ENCODE data around the gene FNBP1.

Gene FNBP1

GRCh38 chr9:129889941-129890717, 152.9 kb downstream of the FNBP1 start:
- DNase-seq (ENCODE audit: low spot score): peak; percentile 40

DNA sequence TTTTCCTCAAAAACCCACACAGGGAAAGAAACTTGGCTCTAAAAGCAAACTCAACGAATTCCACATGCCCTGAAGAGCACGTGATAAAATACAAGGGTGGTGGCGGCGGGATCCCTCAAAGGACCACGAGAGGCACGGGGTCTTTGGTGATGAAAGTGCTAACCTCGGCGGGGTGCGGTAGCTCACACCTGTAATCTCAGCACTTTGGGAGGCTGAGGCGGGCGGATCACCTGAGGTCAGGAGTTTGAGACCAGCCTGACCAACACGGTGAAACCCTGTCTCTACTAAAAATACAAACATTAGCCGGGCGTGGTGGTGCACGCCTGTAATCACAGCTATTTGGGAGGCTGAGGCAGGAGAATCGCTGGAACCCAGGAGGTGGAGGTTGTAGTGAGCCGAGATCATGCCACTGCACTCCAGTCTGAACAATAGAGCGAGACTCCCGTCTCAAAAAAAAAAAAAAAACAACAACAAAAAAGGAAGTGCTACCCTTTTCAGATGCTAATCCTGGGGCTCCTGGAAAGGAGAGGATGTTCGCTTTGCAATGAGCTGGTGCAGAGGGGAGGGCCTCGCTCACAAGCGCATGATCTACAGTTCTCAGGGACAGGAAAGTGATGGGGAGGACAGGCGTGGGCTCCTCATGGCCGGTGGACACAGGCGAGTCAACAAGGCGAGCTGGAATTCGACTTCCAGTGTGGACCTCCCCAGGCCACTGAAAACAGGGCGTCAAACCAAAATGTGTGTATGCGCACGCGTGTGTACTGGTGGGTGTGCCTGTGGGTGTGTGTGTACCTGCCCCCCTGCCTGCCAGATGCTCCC, 153.7 kb downstream of the FNBP1 start:
- no peak for DNase-seq (ENCODE audit: low spot score)

GRCh38 chr9:129888293-129889121, 154.5 kb downstream of the FNBP1 start:
- peak; percentile 59 for DNase-seq (ENCODE audit: low spot score)

GRCh38 chr9:129887334-129888292, 155.4 kb downstream of the FNBP1 start:
- peak; percentile 57 for DNase-seq (ENCODE audit: low spot score)

- peak; percentile 40 for DNase-seq (ENCODE audit: low spot score)
These were observed 156.5 kb downstream of the FNBP1 start for GRCh38 chr9:129886226-129887174.

- DNase-seq (ENCODE audit: low spot score): peak; percentile 92
These were observed 157.3 kb downstream of the FNBP1 start for GRCh38 chr9:129885670-129886106.

DNA sequence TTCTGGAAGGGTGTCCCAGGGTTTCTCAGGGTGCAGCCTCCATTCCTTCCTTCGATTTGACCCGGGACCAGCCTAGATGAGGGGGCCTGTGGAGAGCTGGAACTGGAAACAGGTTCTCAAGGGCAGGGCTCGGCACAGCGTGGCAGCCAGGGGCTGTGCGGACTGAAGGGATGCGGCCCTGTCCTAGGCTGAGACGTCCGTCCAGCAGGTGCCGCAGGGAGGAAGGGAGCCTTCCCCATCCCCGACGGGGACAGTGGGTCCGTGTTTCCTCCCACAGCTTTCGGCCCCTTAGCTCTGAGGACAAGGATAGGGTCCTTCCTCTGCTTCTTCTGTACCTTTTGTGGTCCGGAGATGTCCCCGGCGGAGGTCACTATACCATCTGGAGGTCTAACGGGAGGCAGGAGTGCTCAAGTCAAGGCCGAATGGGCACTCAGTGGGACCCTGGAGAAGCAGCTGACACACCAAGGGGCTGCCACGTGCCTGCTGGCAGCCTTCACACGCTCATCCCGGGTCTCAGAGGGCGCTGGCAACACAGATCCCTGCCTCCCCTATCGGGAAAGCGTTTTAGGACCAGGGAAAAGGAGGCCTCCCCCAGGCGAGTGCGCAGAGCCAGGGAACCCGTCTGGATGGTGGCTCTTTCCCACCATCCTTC, 157.8 kb downstream of the FNBP1 start:
- peak; percentile 60 for DNase-seq (ENCODE audit: low spot score)

GRCh38 chr9:129884220-129885017, 158.6 kb downstream of the FNBP1 start:
- DNase-seq (ENCODE audit: low spot score): peak; percentile 96

DNA sequence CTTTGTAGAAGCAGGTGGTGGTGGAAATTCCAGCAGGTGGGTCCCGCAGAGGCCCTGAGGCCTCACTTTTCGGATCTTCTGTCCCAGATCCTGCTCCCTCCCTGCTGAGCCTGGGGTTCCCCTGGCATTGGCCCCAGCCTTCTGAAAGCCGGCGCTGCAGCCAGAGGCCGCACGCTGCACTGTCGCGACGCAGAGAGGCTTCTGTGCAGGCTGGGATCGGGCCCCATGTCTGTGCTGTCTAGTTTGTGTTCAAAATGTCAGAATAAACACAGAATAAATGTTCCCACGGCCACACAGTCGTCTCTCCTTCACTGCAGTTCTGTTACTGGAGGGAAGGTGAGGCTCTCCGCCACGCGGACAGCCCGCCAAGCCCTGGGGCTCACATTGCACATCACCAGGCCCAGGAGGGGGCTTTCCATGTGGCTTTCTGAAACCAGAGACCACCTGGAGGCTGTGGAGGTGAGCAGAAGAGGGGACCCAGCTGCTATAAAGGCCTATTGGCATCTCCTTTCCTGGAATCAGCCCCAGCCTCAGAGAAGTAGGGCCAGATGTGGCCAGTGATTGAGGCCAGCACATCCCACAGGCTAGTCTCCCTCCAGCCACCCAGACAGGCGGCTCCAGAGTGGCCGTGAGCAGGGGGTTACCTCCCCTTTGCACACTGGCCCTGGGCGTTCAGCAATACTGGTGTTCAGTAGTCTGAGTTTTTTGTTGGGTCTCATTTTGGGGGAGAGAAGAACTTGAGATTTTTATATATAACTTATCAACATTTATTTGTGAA, 161.3 kb downstream of the FNBP1 start:
- no peak for DNase-seq (ENCODE audit: low spot score)

DNA sequence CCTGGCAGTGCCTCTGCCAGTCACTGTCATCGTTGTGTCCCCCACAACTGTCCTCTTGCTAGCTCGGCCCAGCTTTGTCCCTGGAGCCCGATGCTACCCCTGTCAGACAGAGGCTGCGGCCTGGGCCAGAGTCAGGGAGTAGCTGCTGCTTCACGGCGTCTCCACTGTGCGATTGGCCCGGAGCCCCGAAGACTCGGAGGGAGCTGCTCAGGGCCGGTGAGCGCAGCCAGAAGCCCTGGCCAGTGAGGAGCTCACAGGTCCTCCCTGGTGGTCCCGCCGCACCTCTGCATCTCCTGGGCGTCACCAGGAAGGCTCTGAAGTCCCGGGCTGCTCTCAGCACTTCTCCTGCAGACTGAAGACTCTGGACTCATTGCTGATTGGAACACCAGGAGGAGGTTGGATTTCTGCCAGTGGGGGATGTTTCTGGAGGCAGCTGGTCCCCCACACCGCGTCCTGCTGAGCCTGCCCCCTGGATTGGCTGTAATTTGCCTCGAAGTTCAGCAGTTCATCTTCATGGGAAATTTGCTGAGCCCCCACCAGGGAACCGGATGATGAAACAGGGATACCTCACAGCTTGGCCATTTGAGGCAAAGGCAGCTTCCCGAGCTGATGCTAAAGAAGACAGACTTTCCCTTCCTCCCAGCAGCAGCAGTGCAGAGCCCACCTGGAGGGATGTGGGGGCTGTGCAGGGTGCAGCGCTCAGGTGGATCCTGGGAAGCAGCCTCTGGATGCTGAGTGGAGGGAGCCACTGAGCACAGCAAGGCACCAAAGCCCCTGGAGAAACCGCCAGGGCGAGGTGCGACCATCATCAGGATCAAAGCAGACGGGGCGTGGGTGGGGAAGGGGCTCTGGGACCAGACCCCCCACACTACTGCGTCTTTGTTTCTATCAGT, 162.1 kb downstream of the FNBP1 start:
- no peak for DNase-seq (ENCODE audit: low spot score)

GRCh38 chr9:129879991-129880653, 162.9 kb downstream of the FNBP1 start:
- peak; percentile 39 for DNase-seq (ENCODE audit: low spot score)

DNA sequence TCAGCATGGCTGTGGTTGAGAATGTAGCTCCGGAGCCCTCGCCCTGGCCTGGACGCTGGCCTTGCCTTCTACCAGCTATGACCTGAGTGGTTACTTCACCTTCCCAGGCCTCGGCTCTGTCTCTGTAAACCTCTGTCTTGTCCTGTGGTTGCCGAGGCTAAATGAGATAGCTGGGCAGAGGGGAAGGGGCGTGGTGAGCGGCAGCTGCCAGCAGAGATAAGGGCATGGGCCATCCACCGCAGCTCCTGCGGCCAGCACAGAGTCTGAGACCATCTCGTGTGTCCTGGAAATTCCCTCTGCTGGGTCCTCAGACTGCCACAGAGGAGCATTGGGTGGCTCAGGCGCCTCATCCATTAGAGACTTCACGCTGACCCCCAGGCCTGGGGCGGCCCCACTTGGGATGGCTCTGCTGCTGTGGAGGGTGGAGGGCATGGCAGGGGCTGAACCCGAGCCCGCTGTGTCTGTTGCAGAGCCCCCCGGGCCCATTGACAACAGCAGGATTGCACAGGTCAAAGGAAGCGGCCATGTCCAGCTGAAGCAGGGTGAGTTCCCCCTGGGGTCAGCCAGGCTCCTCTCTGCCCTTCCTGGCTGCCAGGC, 163.8 kb downstream of the FNBP1 start:
- peak; percentile 95 for DNase-seq (ENCODE audit: low spot score)

DNA sequence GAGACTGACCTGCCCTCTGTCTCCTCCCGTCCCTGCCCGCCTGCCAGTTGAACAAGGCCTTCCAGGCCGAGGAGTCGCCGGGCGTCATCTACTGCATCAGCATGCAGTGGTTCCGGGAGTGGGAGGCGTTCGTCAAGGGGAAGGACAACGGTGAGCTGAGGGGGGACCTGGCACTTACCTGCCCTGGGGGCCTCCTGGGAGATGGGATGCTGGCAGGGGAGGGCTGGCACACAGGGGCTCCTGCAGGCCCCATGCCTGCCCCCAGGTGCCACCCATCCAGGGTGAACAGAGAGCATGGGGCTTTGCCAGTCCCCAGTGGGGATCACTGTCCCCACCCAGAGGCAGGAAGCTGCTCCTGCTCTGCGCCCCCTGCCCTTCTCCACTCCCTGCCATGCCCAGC, 164.7 kb downstream of the FNBP1 start:
- peak; percentile 33 for DNase-seq (ENCODE audit: low spot score)

DNA sequence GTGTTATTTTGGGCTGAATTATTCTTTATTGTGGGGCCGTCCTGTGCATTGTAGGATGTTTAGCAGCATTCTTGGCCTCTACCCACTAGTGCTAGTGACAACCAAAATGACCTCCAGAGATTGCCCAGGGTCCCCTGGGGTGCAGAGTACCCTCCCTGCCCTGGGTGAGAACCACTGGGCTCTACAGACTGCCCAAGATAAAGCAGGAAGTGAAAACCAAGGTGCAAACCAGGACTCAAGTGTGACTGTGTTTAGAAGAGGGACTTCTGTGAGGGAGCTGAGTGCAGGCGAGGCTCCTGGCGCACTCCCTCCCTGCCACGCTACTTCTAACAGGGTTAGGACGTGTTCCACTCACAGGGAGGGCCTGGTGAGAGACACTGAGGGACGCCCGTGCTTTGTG, 166.2 kb downstream of the FNBP1 start:
- DNase-seq (ENCODE audit: low spot score): no peak

- DNase-seq (ENCODE audit: low spot score): no peak
These were observed 167.1 kb downstream of the FNBP1 start for GRCh38 chr9:129875687-129876395.

Measured in hematopoietic multipotent progenitor cell treated with erythropoietin and hydrocortisone succinate and interleukin-3 and kit ligand, for 15 days (in vitro differentiated cells).